ENCODE data around the gene DHCR24.

GRCh38 chr1:54922921-54923421, 36.0 kb upstream of the DHCR24 start:
- TF ChIP-seq, protein P1, sequence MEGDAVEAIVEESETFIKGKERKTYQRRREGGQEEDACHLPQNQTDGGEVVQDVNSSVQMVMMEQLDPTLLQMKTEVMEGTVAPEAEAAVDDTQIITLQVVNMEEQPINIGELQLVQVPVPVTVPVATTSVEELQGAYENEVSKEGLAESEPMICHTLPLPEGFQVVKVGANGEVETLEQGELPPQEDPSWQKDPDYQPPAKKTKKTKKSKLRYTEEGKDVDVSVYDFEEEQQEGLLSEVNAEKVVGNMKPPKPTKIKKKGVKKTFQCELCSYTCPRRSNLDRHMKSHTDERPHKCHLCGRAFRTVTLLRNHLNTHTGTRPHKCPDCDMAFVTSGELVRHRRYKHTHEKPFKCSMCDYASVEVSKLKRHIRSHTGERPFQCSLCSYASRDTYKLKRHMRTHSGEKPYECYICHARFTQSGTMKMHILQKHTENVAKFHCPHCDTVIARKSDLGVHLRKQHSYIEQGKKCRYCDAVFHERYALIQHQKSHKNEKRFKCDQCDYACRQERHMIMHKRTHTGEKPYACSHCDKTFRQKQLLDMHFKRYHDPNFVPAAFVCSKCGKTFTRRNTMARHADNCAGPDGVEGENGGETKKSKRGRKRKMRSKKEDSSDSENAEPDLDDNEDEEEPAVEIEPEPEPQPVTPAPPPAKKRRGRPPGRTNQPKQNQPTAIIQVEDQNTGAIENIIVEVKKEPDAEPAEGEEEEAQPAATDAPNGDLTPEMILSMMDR (IDR thresholded peaks at IDR 0.05; ENCODE audit: low read length), result no peak
- TF ChIP-seq EZH2phosphoT487 (IDR thresholded peaks at IDR 0.05; ENCODE audit: low read length), result no peak
